Measurements from ENCODE around the gene WNT11.

DNA sequence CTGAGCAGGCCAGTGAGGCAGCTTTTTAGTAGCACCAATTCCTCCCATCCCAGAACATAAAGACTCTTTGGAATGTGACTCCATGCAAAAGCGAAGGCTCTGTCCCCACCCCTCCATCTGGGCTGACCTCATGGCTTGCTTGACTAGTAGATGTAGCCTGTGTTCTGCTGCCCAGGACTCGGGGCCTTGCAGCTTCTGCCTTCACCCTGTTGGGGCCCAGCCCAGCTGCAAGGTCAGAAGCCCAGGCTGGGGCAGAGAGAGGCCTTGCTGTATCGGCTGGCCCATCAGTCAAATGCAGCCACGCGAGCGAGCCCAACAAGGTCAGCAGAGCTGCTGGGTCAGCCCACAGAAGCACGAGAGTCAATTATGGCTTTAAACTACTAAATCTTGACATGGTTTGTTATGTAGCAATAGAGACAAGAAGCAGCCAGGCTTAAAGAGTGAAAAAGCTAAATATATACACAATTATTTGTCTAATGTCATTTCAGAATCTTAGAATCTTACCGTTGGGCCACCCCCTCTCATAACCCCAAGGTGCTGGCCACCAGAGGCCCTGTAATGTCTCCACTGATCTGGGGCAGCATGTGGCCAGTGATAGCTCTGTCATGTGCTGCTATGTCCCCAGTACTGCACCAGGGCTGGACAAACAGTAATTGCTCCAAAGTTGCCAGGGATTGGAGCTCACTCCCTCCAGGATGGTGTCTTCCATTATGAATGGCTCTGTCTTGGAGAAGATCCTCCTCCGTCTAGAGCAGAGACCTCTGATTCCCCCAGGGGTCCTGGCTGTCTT is 10.4 kb upstream of the WNT11 start:
- TF ChIP-seq, protein P1, sequence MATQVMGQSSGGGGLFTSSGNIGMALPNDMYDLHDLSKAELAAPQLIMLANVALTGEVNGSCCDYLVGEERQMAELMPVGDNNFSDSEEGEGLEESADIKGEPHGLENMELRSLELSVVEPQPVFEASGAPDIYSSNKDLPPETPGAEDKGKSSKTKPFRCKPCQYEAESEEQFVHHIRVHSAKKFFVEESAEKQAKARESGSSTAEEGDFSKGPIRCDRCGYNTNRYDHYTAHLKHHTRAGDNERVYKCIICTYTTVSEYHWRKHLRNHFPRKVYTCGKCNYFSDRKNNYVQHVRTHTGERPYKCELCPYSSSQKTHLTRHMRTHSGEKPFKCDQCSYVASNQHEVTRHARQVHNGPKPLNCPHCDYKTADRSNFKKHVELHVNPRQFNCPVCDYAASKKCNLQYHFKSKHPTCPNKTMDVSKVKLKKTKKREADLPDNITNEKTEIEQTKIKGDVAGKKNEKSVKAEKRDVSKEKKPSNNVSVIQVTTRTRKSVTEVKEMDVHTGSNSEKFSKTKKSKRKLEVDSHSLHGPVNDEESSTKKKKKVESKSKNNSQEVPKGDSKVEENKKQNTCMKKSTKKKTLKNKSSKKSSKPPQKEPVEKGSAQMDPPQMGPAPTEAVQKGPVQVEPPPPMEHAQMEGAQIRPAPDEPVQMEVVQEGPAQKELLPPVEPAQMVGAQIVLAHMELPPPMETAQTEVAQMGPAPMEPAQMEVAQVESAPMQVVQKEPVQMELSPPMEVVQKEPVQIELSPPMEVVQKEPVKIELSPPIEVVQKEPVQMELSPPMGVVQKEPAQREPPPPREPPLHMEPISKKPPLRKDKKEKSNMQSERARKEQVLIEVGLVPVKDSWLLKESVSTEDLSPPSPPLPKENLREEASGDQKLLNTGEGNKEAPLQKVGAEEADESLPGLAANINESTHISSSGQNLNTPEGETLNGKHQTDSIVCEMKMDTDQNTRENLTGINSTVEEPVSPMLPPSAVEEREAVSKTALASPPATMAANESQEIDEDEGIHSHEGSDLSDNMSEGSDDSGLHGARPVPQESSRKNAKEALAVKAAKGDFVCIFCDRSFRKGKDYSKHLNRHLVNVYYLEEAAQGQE (IDR thresholded peaks at IDR 0.05; ENCODE audit: insufficient read depth in 1 of 2, low read depth in 2 of 2, low read length in 2 of 2), result no peak
- TF ChIP-seq POLR2AphosphoS5 (IDR thresholded peaks at IDR 0.05; ENCODE audit: low read depth, low read length) (no peak), TAF1 (IDR thresholded peaks at IDR 0.05; ENCODE audit: borderline replicate concordance, insufficient read depth, low read length) (no peak)

Data from PFSK-1 (cell line).